Measurements from ENCODE around the gene CAMK1D.

DNA sequence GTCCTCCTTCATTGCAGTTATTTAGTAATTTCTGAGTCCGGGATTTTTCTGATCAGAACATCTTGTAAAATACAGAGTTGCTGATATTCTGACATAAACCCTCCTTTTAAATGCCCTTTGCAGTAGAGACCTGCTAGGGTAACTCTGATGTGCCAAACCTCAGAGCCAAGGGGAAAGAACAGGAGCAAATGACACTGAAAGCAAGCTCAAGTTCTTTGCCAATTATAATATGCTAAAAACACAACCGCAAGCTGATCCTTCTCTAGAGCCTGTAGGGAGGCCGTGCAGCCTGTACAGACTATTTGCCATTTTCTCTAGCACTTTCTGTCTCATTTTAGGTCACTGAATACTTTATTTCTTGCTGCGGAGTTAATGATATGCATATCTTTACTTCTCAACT lies 240.4 kb downstream of the CAMK1D start:
- TF ChIP-seq, protein P1, sequence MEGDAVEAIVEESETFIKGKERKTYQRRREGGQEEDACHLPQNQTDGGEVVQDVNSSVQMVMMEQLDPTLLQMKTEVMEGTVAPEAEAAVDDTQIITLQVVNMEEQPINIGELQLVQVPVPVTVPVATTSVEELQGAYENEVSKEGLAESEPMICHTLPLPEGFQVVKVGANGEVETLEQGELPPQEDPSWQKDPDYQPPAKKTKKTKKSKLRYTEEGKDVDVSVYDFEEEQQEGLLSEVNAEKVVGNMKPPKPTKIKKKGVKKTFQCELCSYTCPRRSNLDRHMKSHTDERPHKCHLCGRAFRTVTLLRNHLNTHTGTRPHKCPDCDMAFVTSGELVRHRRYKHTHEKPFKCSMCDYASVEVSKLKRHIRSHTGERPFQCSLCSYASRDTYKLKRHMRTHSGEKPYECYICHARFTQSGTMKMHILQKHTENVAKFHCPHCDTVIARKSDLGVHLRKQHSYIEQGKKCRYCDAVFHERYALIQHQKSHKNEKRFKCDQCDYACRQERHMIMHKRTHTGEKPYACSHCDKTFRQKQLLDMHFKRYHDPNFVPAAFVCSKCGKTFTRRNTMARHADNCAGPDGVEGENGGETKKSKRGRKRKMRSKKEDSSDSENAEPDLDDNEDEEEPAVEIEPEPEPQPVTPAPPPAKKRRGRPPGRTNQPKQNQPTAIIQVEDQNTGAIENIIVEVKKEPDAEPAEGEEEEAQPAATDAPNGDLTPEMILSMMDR (IDR thresholded peaks at IDR 0.05; ENCODE audit: low read length) = no peak
- no peak for TF ChIP-seq EZH2 (IDR thresholded peaks at IDR 0.05; ENCODE audit: borderline replicate concordance, low read length)
